GM12873 (cell line): ENCODE measurements around the gene FRMD1.

Experiments
- CTCF ChIP-seq: IDR thresholded peaks from 2 replicates; pipeline ENCODE4 v1.5.1; 2012; ENCODE audit warnings: low read depth, mild to moderate bottlenecking, moderate library complexity, low read length, control low read depth; ENCODE audit not compliant: insufficient read depth; ENCODE audit errors: missing control alignments

Gene FRMD1

DNA sequence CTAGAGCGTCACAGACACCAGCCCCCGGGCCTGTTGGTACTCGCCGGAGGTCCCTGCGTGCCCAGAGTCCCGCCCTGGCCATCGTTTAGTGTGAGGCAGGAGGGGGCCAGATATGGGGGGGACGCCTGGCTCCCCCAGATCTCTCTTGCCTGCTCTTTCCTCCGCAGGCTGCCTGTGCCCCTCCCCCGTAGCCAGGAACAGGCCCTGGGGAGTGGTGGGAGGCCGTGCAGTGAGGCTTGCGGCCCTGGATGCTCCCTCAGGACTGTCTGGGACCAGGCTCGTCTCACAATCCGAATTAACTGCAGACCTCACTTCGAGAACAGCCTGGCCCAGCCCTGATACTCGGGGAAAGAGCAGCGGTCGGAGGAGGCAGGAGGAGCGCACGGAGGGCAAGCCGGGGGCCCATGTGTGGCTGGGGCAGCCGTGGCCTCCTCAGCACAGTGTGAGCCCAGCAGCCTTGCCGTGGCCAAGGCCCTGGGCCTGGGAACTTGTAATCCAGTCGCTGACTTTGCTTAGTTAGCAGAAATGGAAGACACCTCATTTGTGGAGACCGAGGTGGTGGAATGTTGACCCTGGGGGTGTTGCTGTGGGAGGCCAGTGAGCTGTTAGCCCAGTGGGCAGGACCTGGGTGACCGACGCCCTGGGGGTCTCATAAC, 28.7 kb downstream of the FRMD1 start:
- no peak for TF ChIP-seq CTCF

GRCh38 chr6:168049706-168050224, 29.2 kb downstream of the FRMD1 start:
- TF ChIP-seq CTCF = no peak

- TF ChIP-seq CTCF = no peak
Measured at GRCh38 chr6:168049277-168049676, 29.7 kb downstream of the FRMD1 start.

- no peak for TF ChIP-seq CTCF
Measured at GRCh38 chr6:168048724-168049025, 30.3 kb downstream of the FRMD1 start.

- TF ChIP-seq CTCF = no peak
Measured at GRCh38 chr6:168047841-168048723, 30.9 kb downstream of the FRMD1 start.

GRCh38 chr6:168046696-168047095, 32.3 kb downstream of the FRMD1 start:
- TF ChIP-seq CTCF = no peak
